GM12873 (cell line): ENCODE results near the gene HCFC1R1.

ENCODE experiments used
- CTCF ChIP-seq: IDR thresholded peaks from 2 replicates; pipeline ENCODE4 v1.5.1; 2012; ENCODE audit warnings: low read depth, mild to moderate bottlenecking, moderate library complexity, low read length, control low read depth; ENCODE audit not compliant: insufficient read depth; ENCODE audit errors: missing control alignments

Gene HCFC1R1

DNA sequence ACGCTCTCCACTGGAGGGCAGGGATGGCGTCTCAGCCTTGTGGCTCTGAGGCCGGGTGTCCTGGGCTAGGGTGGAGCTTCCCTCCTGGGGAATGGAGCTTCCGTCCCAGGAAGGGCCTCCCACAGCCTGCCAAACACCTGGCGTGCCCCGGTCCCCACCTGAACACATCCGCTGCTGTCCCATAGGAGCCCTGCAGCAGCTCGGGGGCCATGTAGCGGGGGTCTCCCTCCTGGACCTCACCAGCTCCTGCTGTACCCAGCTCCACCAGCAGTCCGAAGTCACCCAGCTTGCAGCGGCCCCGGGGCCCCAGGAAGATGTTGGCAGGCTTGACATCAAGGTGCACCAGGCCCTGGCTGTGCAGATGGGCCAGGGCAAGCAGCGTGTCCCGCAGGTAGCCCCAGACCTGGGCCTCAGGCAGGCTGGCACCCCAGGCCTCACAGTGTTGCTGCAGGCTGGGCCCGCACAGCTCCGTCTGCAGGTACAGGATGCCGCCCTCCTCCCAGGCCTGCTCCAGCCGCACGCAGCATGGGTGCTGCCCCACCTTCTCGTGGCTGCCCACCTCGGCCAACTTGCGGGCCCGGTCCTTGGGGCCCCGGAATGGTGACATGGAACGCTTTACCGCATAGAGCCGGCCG, 48.5 kb downstream of the HCFC1R1 start:
- no peak for TF ChIP-seq CTCF

DNA sequence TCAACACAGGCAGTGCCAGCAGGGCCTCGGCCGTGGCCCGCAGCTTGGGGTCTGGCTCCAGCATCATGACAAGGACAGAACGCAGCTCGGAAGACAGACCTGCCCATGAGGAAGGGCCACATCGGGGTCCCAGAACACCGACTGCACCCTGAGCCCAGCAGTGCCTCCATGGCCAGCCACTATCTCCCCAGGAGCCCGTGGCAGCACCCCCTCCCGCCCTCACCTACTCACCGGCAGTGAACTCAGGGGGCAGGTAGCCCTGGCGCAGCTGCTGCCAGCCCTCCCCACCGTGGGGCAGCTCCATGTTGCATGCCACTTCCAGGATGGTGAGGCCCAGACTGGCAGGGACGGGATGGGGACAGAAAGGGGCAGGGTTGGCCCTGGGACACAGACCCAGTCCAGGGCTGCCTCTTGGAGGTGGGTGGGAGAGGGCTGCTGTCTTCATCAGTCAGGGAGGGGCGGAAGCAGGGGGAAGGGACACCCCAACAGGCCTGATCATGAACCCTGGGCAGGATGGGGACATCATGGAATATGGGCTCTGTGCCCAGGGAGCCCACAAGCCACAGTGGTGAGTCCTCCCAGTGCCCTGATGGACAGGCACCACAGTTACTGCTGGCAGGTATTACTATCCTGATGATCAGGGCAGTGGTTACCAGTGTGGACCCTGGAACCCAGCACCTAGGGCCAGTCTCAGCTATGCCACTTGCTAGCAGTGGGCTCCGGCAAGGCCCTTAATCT, 49.3 kb downstream of the HCFC1R1 start:
- no peak for TF ChIP-seq CTCF

GRCh38 chr16:2973605-2974318, 50.0 kb downstream of the HCFC1R1 start:
- no peak for TF ChIP-seq CTCF

GRCh38 chr16:2973093-2973492, 50.6 kb downstream of the HCFC1R1 start:
- no peak for TF ChIP-seq CTCF
